Activated T-cell treated with anti-CD3 and anti-CD28 coated beads, Interleukin-2, amount 50 U/mL, for 24 hours (primary cell): ENCODE data around the gene SLC44A5.
A peak's percentile ranks its signal among the peaks of the same experiment; 100 is the strongest.
"Not testable (repeated sequence)": the region's sequence is repeated elsewhere in the genome, so short reads cannot be mapped to it uniquely, and the experiment has no call there.

Experiments used
- DNase-seq: peaks from one replicate; pipeline ENCODE4 v3.0.0-alpha.2; 2020
- H3K27ac Mint-ChIP-seq: 2 replicates; pipeline ENCODE4 v1.8.0; 2020; ENCODE audit warnings: mild to moderate bottlenecking, mixed read lengths
- H3K27me3 Mint-ChIP-seq: 2 replicates; pipeline ENCODE4 v1.8.0; 2020; ENCODE audit warnings: mixed read lengths
- H3K36me3 Mint-ChIP-seq: 2 replicates; pipeline ENCODE4 v1.8.0; 2020; ENCODE audit warnings: low read depth, mixed read lengths
- H3K4me1 Mint-ChIP-seq: 2 replicates; pipeline ENCODE4 v1.8.0; 2020; ENCODE audit warnings: low read depth, mixed read lengths
- H3K4me3 Mint-ChIP-seq: 2 replicates; pipeline ENCODE4 v1.8.0; 2020; ENCODE audit warnings: mild to moderate bottlenecking, moderate library complexity, mixed read lengths
- H3K9me3 Mint-ChIP-seq: 2 replicates; pipeline ENCODE4 v1.8.0; 2020; ENCODE audit warnings: mixed read lengths

The SLC44A5 gene

DNA sequence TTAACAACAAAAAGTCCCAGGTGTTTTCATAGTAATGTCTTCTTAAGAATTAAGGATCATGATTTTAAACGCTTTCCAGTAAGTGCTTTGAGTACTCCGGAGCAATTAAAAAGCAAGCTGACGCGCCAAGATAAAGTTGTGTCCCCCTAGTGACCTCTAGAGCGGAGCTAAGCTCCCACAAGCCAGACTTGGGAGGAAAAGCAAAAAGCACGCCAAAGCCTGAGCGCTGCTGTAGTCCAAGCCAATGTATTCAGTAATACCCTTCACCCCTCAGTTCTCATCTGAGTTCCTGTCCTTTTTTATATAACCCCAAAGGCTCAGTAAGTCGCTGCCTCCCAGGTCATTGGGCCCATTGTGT, 3.5 kb upstream of the SLC44A5 start:
- H3K4me3 Mint-ChIP-seq, result peak overlapping the region; percentile 67
- H3K27ac Mint-ChIP-seq, result no peak overlapping the region
- H3K9me3 Mint-ChIP-seq, result no peaks in the 10 kb centered on the region
- H3K4me1 Mint-ChIP-seq, result peaks cover 16% of the 10 kb centered on the region
- H3K36me3 Mint-ChIP-seq, result no peaks in the 10 kb centered on the region
- no peak for DNase-seq
- peaks cover 77% of the 10 kb centered on the region for H3K27me3 Mint-ChIP-seq

GRCh38 chr1:75613916-75614315, 3.0 kb upstream of the SLC44A5 start:
- no peaks in the 10 kb centered on the region for H3K36me3 Mint-ChIP-seq
- no peak overlapping the region for H3K27ac Mint-ChIP-seq
- H3K27me3 Mint-ChIP-seq, result peaks cover 75% of the 10 kb centered on the region
- no peak overlapping the region for H3K4me3 Mint-ChIP-seq
- peaks cover 16% of the 10 kb centered on the region for H3K4me1 Mint-ChIP-seq
- no peak for DNase-seq
- no peaks in the 10 kb centered on the region for H3K9me3 Mint-ChIP-seq

DNA sequence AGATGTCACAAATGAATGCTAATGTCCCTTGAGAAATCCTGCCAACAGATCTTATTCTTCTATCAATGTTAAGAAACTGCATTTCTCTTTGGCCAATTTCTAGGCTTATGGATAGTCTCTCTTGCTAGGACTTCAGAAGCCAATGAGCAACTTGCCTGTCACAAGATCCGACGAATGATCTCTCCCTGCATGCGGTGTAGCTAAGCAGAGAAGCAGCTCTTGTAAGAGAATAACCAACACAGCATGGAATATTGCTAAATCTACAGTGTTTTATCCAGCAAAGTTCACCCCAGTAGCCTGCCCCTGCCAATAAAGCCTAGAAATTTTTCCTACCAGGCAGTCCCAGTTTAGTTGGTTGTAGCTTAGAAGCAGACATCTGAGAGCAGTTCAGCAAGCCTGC, 2.1 kb upstream of the SLC44A5 start:
- no peaks in the 10 kb centered on the region for H3K9me3 Mint-ChIP-seq
- no peaks in the 10 kb centered on the region for H3K36me3 Mint-ChIP-seq
- peaks cover 75% of the 10 kb centered on the region for H3K27me3 Mint-ChIP-seq
- peaks cover 16% of the 10 kb centered on the region for H3K4me1 Mint-ChIP-seq
- no peak for DNase-seq
- H3K27ac Mint-ChIP-seq, result no peak overlapping the region
- no peak overlapping the region for H3K4me3 Mint-ChIP-seq

DNA sequence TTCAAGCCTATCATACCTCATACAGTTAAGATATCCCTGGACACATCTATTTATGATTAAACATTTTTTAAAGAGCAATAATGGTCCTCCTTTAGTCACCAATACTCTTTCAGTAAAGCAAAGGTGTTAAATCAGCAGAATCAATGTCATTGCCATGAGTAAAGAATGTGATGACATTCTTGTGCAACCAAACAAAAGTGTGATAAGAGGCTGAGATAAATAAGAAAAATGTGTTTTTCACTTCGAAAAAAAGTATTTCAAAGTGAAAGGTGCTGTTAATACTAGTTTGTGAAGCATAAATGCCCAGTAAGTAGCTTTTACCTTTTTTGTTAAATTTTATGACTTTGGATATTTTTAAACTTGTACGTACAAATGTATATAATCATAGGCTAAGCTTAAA, 8.4 kb downstream of the SLC44A5 start:
- no peak overlapping the region for H3K4me3 Mint-ChIP-seq
- no peaks in the 10 kb centered on the region for H3K4me1 Mint-ChIP-seq
- DNase-seq, result no peak
- H3K9me3 Mint-ChIP-seq, result no peaks in the 10 kb centered on the region
- no peak overlapping the region for H3K27ac Mint-ChIP-seq
- H3K27me3 Mint-ChIP-seq, result peaks cover 16% of the 10 kb centered on the region
- no peaks in the 10 kb centered on the region for H3K36me3 Mint-ChIP-seq

DNA sequence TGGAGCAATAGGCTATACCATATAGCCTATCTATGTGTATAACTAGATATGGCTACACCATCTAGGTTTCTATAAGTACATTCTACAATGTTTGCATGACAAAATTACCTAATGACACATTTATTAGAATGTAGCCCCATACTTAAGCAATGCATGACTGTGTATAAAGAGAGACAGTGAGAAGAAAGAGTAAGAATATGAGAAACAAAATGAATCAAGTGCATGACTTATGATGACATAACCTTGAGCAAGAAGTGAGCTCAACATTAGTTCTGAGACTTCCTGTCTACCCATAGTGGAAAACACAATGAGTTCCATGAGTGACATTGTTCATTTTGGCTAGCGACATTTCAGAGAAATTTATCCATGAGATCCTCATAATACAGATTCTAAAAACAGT, 10.1 kb downstream of the SLC44A5 start:
- DNase-seq, result no peak
- Mint-ChIP-seq H3K4me3 (no peak overlapping the region), H3K27ac (no peak overlapping the region), H3K4me1 (no peaks in the 10 kb centered on the region), H3K27me3 (peaks cover 13% of the 10 kb centered on the region), H3K36me3 (no peaks in the 10 kb centered on the region), H3K9me3 (no peaks in the 10 kb centered on the region)

GRCh38 chr1:75594327-75594726, 16.6 kb downstream of the SLC44A5 start:
- no peak for DNase-seq
- H3K4me1 Mint-ChIP-seq, result no peaks in the 10 kb centered on the region
- no peak overlapping the region for H3K27ac Mint-ChIP-seq
- no peak overlapping the region for H3K4me3 Mint-ChIP-seq
- H3K36me3 Mint-ChIP-seq, result no peaks in the 10 kb centered on the region
- H3K9me3 Mint-ChIP-seq, result no peaks in the 10 kb centered on the region
- H3K27me3 Mint-ChIP-seq, result peaks cover 32% of the 10 kb centered on the region

DNA sequence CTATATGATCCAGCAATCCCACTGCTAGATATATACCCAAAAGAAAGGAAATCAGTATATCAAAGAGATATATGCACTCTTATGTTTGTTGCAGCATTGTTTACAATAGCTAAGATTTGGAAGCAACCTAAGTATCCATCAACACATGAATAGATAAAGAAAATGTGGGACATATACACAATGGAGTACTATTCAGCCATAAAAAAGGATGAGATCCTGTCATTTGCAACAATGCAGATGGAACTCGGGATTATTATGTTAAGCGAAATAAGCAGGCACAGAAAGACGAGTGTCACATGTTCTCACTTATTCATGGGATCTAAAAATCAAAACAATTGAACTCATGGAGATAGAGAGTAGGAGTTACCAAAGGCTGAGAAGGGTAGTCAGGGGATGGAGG, 17.5 kb downstream of the SLC44A5 start:
- not testable (repeated sequence) for H3K4me1 Mint-ChIP-seq, H3K4me3 Mint-ChIP-seq, H3K27ac Mint-ChIP-seq, H3K36me3 Mint-ChIP-seq, DNase-seq, H3K9me3 Mint-ChIP-seq
- H3K27me3 Mint-ChIP-seq, result peaks cover 32% of the 10 kb centered on the region

DNA sequence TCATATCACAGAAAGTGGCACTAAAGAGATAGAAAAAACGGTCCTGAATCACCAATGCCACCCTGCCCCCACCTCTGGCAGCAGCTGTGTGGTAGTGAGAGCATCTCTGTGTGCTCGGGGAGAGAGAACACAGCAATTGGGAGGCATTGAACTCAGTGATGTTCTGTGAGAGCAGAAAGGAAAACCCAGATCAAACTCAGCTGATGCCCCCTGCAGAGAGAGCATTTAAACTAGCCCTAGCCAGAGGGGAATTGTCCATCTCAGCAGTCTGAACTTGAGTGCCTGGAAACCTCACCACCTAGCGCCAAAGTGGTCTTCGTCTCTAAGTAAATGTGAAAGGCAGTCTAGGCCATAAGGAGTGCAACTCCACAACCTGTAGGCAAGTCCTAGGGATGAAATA, 21.3 kb downstream of the SLC44A5 start:
- H3K4me1 Mint-ChIP-seq, result no peaks in the 10 kb centered on the region
- H3K27me3 Mint-ChIP-seq, result peaks cover 29% of the 10 kb centered on the region

DNA sequence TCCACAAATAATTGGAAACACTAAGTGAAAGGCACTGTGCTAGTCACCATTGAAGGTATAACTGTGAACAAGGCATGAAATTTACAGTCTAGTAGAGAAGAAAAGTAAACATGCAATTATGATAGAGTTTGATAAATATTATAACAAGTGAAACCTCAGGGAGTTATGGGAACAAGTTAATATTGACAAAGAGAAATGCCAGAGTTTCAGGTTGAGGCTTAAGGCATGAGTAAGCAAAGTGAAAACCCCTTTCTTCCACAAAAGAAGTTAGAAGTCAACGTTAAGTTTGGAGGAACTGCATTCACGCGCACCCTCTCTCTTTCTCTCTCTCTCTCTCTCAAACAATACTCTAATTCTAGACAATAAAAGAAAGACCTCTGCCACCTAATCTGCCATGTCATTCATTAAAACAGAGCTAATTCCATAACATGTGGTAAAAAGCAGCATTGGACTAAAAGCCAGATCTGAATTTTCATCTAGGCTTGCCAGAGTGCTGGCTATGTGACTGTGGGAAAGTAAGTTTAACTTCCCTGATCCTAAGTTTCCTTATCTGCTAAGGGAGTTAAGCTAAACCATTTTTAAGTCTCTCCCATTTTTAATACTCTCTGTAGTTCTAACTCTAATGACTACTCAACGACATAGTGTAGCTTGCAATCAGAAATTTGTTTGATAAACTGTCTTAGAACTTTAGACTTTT, 22.0 kb downstream of the SLC44A5 start:
- H3K27me3 Mint-ChIP-seq, result peaks cover 29% of the 10 kb centered on the region
- no peaks in the 10 kb centered on the region for H3K4me1 Mint-ChIP-seq
- no peaks in the 10 kb centered on the region for H3K36me3 Mint-ChIP-seq
- H3K9me3 Mint-ChIP-seq, result no peaks in the 10 kb centered on the region
- DNase-seq, result no peak
- no peak overlapping the region for H3K4me3 Mint-ChIP-seq
- H3K27ac Mint-ChIP-seq, result no peak overlapping the region

More for the DNA sequence above, 21.3 kb downstream of the SLC44A5 start:
- Mint-ChIP-seq H3K27ac (no peak overlapping the region), H3K4me3 (no peak overlapping the region), H3K9me3 (no peaks in the 10 kb centered on the region), H3K36me3 (no peaks in the 10 kb centered on the region)
- no peak for DNase-seq

DNA sequence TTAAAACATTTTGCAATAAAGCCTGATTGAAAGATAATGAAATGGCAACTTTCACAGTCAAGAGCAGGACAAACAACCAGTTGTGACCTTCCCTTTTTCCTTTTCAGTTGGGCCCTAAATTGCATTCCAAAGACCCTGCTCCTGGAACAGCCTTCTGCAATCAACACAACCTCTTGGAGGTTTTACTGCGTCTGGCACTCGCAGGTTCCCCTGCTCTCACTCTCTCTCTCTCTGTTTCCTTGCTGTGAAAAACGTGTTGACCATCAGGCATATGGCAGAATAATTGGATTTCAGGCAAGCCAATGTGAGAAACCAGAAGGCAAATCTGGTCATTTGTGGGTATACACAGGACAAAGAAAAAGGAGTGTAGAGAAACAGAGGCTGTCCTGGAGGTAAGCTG, 23.2 kb downstream of the SLC44A5 start:
- Mint-ChIP-seq H3K36me3 (no peaks in the 10 kb centered on the region), H3K27ac (no peak overlapping the region), H3K4me1 (no peaks in the 10 kb centered on the region), H3K9me3 (no peaks in the 10 kb centered on the region), H3K27me3 (peaks cover 20% of the 10 kb centered on the region), H3K4me3 (no peak overlapping the region)
- DNase-seq, result no peak

GRCh38 chr1:75583282-75583681, 27.6 kb downstream of the SLC44A5 start:
- Mint-ChIP-seq H3K27me3 (peaks cover 5% of the 10 kb centered on the region), H3K4me3 (no peak overlapping the region), H3K9me3 (no peaks in the 10 kb centered on the region), H3K36me3 (no peaks in the 10 kb centered on the region), H3K4me1 (no peaks in the 10 kb centered on the region), H3K27ac (no peak overlapping the region)
- DNase-seq, result no peak

- no peaks in the 10 kb centered on the region for H3K9me3 Mint-ChIP-seq
- H3K27me3 Mint-ChIP-seq, result peaks cover 3% of the 10 kb centered on the region
- H3K4me3 Mint-ChIP-seq, result no peak overlapping the region
- no peak overlapping the region for H3K27ac Mint-ChIP-seq
- no peaks in the 10 kb centered on the region for H3K4me1 Mint-ChIP-seq
- H3K36me3 Mint-ChIP-seq, result no peaks in the 10 kb centered on the region
- no peak for DNase-seq
These were observed 28.1 kb downstream of the SLC44A5 start for GRCh38 chr1:75582725-75583261.

DNA sequence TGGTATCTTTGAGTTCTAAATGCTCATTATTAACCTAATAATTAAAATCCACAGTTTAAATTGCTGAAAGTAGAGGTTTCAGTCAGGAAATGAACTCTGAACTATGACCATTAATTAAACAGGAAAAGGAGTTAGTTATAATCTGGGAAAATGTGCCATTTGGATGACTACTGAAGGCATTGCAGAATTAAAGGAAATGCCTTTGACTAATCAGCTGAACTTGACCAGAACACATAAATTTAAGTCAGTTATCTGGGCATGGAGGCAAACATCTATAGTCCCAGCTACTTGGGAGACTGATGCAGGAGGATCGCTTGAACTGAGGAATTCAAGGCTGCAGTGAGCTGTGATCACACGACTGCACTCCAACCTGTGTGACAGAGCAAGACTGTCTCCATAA, 31.9 kb downstream of the SLC44A5 start:
- Mint-ChIP-seq H3K9me3 (no peaks in the 10 kb centered on the region), H3K27ac (no peak overlapping the region), H3K36me3 (no peaks in the 10 kb centered on the region), H3K4me3 (no peak overlapping the region), H3K27me3 (peaks cover 9% of the 10 kb centered on the region), H3K4me1 (no peaks in the 10 kb centered on the region)
- no peak for DNase-seq

DNA sequence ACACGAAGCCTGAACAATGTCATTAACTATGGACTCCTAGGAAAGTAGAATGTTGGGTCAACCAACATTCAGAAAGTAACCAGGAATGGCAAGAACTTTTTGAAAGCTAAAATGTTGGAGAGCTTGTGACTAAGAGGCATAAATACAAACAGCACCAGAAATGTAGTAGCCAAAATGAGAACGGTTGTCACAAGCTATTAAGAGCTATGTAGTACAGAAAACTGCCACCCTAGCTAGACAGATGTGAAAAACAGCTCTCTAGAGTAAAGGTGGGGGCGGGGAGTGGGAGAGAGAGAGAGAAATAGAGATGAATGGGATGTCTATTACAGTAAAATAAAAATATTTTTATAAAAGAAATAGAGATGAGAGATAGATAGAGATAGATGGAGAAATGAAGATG, 35.1 kb downstream of the SLC44A5 start:
- Mint-ChIP-seq H3K9me3 (no peaks in the 10 kb centered on the region), H3K36me3 (no peaks in the 10 kb centered on the region), H3K27me3 (peaks cover 15% of the 10 kb centered on the region), H3K27ac (no peak overlapping the region), H3K4me3 (no peak overlapping the region), H3K4me1 (no peaks in the 10 kb centered on the region)
- no peak for DNase-seq

DNA sequence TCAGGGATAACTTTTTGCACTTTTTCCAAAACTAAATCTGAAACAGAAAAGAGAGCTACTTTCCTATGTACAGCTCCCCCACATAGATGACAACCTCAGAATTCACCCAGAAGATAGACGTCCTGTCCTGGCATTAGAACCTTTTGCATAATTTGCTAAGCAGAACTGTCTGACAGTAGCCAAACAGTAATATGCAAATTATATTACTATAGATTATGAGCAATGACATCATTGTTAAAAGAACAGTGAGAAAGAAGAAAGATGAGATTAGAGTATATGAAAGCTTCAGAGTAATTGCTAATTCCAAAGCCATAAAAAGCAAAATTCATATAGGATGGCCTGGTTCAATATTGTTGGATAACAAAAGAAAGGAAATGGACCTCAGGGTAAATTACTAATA, 43.7 kb downstream of the SLC44A5 start:
- Mint-ChIP-seq H3K4me1 (no peaks in the 10 kb centered on the region), H3K4me3 (no peak overlapping the region), H3K27me3 (peaks cover 22% of the 10 kb centered on the region), H3K36me3 (no peaks in the 10 kb centered on the region), H3K9me3 (no peaks in the 10 kb centered on the region), H3K27ac (no peak overlapping the region)
- DNase-seq, result no peak

DNA sequence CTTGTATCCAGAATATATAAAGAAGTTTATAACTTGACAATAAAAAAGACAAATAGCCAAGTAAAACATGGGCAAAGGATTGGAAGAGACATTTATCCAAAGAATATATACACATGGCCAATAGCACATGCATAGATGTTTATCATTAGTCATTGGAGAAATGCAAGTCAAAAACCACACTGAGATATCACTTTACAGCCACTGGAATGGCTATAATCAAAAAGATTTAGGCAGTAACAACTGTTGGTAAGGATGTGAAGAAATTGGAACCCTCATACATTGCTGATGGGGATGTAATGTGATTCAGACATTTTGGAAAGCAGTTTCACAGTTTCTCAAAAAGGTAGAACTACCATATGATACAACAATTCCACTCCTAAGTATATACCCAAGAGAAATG, 51.1 kb downstream of the SLC44A5 start:
- no peak for DNase-seq

More for the DNA sequence above, 51.1 kb downstream of the SLC44A5 start:
- Mint-ChIP-seq H3K27ac (no peak overlapping the region), H3K9me3 (no peaks in the 10 kb centered on the region), H3K27me3 (peaks cover 3% of the 10 kb centered on the region), H3K4me1 (no peaks in the 10 kb centered on the region), H3K4me3 (no peak overlapping the region), H3K36me3 (no peaks in the 10 kb centered on the region)
